Activated CD8-positive, alpha-beta memory T cell treated with anti-CD3 and anti-CD28 coated beads for 1 hour (primary cell): ENCODE measurements around the gene BLACAT1.
"Not testable (repeated sequence)": the region's sequence is repeated elsewhere in the genome, so short reads cannot be mapped to it uniquely, and the experiment has no call there.

Experiments used
- DNase-seq, 2 donors: peaks; one replicate each; pipeline ENCODE4 v3.0.0-alpha.2; 2020; ENCODE audit warnings: low read depth in 1 of 2; ENCODE audit errors: extremely low read depth in 1 of 2

The BLACAT1 gene

DNA sequence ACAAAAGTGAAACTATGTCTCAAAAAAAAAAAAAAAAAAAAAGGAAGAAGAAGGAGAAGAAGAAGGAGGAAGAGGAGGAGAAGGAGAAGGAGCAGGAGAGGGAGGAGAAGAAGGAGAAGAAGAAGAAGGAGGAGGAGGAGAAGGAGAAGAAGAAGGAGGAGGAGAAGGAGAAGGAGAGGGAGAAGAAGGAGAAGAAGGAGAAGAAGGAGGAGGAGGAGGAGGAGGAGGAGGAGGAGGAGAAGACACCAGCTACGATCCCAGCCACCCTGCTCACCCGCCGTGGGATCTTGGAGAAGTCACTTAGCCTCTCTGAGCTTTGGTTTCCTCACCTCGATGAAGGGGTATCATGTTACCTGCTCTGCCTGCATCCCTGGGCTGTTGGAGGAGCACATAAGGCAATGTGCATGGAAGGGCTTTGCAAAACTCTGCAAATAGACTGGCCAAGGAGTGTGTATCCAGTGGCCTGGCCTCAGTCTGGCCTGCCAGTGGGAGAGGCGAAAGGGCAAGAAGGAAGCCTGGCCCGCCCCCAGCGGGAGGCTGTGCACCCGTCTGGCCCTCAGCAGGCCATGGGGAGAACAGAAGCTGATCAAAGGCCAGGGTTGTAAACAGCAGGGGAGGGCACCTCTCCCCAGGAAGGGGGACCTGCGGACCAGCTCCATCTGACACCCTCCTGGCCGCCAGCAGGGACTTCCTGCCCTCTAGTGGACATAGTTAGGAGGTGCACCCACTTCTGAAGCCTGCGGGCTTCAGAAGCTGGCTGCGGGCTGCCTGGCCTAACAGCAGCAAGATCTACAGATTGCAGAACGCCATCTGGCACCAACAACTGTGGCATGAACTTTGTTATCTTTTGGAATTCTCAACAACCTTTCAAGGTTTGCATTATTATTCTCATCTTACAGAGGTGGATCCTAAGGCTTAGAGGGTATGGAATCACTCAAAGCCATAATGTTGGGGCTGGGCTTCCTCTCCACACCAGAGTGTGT lies 29.4 kb upstream of the BLACAT1 start:
- peak; percentile 36 to 45 for DNase-seq

DNA sequence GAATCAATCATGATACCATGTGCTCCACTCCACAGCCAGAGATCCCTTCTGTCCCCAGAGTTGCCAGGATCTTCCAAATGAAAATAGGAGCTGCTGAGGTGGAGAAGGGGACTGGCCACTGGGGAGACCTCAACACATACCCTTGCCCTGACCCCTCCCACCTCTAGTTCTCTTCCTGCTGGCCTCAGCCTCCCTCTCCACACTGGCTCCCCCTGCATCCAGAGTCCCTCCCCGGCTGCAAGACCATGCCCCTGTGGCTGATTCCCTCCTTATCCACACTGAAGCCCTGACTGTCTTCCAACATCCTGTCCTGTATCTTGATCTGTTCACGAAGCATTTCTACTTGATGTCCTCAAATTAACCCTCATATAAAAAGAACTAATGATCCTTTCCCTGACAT lies 27.5 kb upstream of the BLACAT1 start:
- DNase-seq, result no peak

GRCh38 chr1:205482587-205482986 lies 26.7 kb upstream of the BLACAT1 start:
- DNase-seq, result not testable (repeated sequence)

DNA sequence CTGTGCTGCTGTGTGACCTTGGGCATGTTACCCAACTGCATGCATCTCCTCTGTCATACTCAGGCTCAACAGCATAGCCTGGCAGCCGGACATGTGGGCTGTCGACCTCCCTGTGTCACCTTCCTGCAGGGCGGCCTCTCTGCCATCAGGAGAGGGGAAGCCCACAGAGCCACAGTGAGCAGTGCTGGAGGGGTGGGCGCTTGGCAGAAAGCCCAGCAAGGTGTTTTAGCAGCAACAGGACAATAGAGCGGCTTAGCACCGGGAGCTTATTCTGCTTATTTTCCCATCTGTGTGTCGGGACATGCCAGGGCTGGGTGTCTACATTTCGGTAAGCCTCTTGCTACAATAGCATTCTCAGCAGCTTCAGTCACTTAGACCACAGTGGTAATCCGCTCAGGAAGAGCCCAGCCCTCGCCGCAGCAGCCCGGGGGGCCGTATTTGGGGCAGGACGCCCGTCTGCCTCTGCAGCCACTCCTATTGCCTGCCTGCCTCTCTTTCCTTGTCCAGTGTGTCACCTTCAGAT lies 25.8 kb upstream of the BLACAT1 start:
- DNase-seq, result no peak

GRCh38 chr1:205481218-205481617 lies 25.4 kb upstream of the BLACAT1 start:
- DNase-seq, result no peak

DNA sequence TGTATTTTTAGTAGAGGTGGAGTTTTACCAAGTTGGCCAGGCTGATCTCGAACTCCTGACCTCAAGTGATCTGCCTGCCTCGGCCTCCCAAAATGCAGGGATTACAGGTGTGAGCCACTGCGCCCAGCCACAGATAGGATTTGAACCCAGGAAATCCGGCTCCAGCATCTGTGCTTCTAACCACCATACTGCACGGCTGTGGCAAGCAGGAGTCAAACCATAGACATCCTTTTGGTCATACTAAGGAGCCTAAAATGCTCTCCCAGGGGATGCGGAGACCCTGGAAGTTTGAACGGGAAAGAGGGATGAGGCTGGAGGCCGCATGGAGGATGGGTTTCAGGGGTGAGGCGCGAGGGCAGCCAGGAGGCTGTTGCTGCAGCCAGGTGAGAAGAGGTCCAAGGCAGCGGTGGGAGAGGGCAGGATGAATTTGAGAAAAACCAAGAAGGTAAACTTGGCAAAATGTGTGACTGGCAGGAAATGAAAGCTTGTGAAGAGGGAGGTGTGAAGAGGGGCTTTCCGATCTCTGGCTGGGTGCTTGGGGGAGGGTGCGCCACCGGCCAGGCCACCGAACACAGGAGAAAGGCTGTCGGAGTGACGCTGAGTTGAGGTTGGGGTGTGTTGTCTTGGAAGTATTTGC lies 24.6 kb upstream of the BLACAT1 start:
- peak in 1 of 2 donors; percentile 38 for DNase-seq

- DNase-seq, result not testable (repeated sequence)
These were observed 23.1 kb upstream of the BLACAT1 start for GRCh38 chr1:205478985-205479384.

GRCh38 chr1:205477759-205478247 lies 22.0 kb upstream of the BLACAT1 start:
- DNase-seq, result no peak

DNA sequence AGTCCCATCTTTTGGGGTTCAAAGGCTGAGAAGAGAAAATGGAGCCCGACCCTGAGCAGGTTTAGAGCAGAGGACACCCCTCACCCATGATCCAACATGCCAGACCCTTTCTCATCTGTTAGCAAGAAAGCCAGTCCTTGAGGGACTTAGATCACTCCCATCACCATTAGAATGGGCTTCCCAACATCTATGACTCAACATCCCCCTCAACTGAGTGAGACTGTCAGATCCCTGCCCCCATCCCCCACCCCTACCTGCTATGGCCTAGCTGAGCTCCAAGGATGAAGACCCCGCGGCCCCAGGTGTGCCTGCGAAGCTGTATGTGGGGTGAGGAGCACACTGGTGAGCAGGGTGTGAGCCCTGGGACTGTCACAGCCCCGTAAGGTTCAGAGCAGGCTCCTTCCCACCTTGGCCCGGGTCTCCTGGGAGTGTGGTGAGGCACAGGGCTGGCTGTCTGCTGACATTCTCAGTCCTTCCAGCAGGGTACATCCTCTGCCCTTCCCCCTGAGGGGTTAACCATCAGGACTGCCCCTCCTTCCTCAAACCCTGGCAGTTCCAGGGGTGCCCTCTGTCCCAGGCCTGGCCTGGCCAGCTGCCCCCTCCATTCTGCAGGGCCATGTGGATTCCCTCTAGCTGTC lies 21.4 kb upstream of the BLACAT1 start:
- DNase-seq, result no peak

DNA sequence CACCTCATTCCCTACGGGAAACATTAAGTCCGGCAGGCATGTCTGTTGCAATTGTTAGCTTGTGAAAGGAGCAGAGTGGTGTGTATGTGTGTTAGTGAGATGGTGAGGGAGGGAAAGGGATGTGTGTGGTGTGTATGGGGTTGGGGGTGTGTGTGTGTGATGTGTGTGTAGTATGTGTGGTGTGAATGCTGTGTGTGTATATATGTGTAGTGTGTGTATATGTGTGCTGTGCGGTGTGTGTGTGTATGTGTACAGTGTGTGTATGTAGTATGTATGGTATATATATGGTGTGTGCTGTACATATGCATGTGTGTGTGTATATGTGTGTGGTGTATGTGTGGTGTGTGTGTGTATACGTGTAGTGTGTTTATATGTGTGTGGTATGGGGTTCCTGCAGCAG lies 20.8 kb upstream of the BLACAT1 start:
- DNase-seq, result no peak

GRCh38 chr1:205475855-205476254 lies 20.0 kb upstream of the BLACAT1 start:
- DNase-seq, result no peak

- no peak for DNase-seq
These were observed 18.7 kb upstream of the BLACAT1 start for GRCh38 chr1:205474571-205474970.

- DNase-seq, result no peak
These were observed 18.1 kb upstream of the BLACAT1 start for GRCh38 chr1:205473966-205474365.

GRCh38 chr1:205473475-205473874 lies 17.6 kb upstream of the BLACAT1 start:
- DNase-seq, result no peak

GRCh38 chr1:205472737-205473441 lies 17.0 kb upstream of the BLACAT1 start:
- no peak for DNase-seq

DNA sequence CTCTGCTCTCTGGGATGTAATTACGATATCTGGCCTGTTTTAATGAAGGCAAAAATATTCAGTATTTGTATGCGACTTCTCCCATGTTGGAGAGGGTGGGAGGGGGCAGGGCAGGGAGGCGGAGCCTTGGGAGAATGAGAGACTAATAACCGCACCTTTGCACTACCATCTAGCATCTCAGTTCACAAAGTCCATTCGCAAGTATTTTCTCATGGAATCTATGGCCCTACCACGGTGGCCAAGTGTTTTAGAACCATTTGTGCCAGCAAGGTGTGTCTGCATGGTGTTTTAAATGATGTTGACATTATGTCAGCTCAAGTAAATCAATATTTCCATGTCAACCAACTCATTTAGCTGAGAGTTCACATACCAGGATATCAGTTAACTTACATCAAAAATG lies 14.3 kb upstream of the BLACAT1 start:
- no peak for DNase-seq

- no peak for DNase-seq
These were observed 10.9 kb upstream of the BLACAT1 start for GRCh38 chr1:205466595-205467220.

- DNase-seq, result no peak
These were observed 9.5 kb upstream of the BLACAT1 start for GRCh38 chr1:205465392-205465791.

- no peak for DNase-seq
These were observed 3.1 kb upstream of the BLACAT1 start for GRCh38 chr1:205458777-205459566.
